Amniotic stem cell (primary cell): ENCODE measurements around the gene SOX1.

Source experiments
- DNase-seq: peaks from one replicate; lab custom pipeline; 2025; lab: John Stamatoyannopoulos, UW

Gene SOX1

GRCh38 chr13:112072534-112073244, 5.7 kb downstream of the SOX1 start:
- no peak for DNase-seq

GRCh38 chr13:112073245-112074138, 6.5 kb downstream of the SOX1 start:
- no peak for DNase-seq

GRCh38 chr13:112074139-112074865, 7.4 kb downstream of the SOX1 start:
- DNase-seq = no peak

GRCh38 chr13:112077729-112078128, 10.8 kb downstream of the SOX1 start:
- no peak for DNase-seq

GRCh38 chr13:112078216-112078615, 11.3 kb downstream of the SOX1 start:
- DNase-seq = no peak

GRCh38 chr13:112078879-112079531, 12.1 kb downstream of the SOX1 start:
- DNase-seq = no peak

GRCh38 chr13:112079696-112080095, 12.7 kb downstream of the SOX1 start:
- DNase-seq = no peak

GRCh38 chr13:112083971-112084370, 17.0 kb downstream of the SOX1 start:
- DNase-seq = no peak

GRCh38 chr13:112092453-112092852, 25.5 kb downstream of the SOX1 start:
- no peak for DNase-seq

- DNase-seq = no peak
These were observed 28.4 kb downstream of the SOX1 start for GRCh38 chr13:112095354-112095753.

- no peak for DNase-seq
These were observed 30.0 kb downstream of the SOX1 start for GRCh38 chr13:112096959-112097358.

- DNase-seq = no peak
These were observed 30.8 kb downstream of the SOX1 start for GRCh38 chr13:112097770-112098169.

GRCh38 chr13:112098699-112099098, 31.8 kb downstream of the SOX1 start:
- DNase-seq = no peak

GRCh38 chr13:112101360-112101930, 34.5 kb downstream of the SOX1 start:
- DNase-seq = no peak

- DNase-seq = no peak
These were observed 35.3 kb downstream of the SOX1 start for GRCh38 chr13:112102243-112102642.

- no peak for DNase-seq
These were observed 36.4 kb downstream of the SOX1 start for GRCh38 chr13:112103260-112103838.

GRCh38 chr13:112103961-112104880, 37.3 kb downstream of the SOX1 start:
- no peak for DNase-seq

- DNase-seq = no peak
These were observed 37.9 kb downstream of the SOX1 start for GRCh38 chr13:112104881-112105234.

GRCh38 chr13:112105244-112105681, 38.3 kb downstream of the SOX1 start:
- DNase-seq = no peak

GRCh38 chr13:112105892-112106291, 38.9 kb downstream of the SOX1 start:
- DNase-seq = no peak
